ENCODE measurements around the gene NTRK3.

NTRK3 gene

DNA sequence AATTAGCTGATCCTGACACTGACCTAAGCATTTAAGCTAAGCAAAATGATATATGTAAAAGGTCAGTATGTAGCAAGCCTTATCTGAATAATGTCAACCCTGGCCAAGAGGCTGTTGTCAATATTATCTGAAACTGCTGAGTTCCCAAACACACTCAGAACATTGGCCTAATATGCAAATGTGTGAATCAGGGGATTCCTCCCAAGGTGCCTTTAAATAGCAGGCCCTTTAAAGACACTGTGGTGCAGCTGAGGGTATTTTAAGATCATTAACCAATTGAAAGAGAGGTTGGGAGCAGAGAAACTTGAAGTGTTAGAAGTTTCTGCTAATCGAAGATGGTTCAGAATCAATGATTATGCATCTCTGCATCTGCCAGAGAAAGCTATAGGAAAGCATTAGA lies 207.0 kb downstream of the NTRK3 start:
- no peak for DNase-seq (ENCODE audit: low read depth in 1 of 2, low spot score in 1 of 2)
- Histone ChIP-seq H3K4me3 (replicated peaks; ENCODE audit: insufficient read depth, low read length) (no peak overlapping the region), H3K27ac (replicated peaks) (no peak overlapping the region), H3K27me3 (ENCODE audit: insufficient read depth, poor library complexity, severe bottlenecking) (no peaks in the 10 kb centered on the region)
- TF ChIP-seq, protein P1, sequence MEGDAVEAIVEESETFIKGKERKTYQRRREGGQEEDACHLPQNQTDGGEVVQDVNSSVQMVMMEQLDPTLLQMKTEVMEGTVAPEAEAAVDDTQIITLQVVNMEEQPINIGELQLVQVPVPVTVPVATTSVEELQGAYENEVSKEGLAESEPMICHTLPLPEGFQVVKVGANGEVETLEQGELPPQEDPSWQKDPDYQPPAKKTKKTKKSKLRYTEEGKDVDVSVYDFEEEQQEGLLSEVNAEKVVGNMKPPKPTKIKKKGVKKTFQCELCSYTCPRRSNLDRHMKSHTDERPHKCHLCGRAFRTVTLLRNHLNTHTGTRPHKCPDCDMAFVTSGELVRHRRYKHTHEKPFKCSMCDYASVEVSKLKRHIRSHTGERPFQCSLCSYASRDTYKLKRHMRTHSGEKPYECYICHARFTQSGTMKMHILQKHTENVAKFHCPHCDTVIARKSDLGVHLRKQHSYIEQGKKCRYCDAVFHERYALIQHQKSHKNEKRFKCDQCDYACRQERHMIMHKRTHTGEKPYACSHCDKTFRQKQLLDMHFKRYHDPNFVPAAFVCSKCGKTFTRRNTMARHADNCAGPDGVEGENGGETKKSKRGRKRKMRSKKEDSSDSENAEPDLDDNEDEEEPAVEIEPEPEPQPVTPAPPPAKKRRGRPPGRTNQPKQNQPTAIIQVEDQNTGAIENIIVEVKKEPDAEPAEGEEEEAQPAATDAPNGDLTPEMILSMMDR (IDR thresholded peaks at IDR 0.05; ENCODE audit: insufficient read depth, low read length), result no peak
- TF ChIP-seq, protein P2, sequence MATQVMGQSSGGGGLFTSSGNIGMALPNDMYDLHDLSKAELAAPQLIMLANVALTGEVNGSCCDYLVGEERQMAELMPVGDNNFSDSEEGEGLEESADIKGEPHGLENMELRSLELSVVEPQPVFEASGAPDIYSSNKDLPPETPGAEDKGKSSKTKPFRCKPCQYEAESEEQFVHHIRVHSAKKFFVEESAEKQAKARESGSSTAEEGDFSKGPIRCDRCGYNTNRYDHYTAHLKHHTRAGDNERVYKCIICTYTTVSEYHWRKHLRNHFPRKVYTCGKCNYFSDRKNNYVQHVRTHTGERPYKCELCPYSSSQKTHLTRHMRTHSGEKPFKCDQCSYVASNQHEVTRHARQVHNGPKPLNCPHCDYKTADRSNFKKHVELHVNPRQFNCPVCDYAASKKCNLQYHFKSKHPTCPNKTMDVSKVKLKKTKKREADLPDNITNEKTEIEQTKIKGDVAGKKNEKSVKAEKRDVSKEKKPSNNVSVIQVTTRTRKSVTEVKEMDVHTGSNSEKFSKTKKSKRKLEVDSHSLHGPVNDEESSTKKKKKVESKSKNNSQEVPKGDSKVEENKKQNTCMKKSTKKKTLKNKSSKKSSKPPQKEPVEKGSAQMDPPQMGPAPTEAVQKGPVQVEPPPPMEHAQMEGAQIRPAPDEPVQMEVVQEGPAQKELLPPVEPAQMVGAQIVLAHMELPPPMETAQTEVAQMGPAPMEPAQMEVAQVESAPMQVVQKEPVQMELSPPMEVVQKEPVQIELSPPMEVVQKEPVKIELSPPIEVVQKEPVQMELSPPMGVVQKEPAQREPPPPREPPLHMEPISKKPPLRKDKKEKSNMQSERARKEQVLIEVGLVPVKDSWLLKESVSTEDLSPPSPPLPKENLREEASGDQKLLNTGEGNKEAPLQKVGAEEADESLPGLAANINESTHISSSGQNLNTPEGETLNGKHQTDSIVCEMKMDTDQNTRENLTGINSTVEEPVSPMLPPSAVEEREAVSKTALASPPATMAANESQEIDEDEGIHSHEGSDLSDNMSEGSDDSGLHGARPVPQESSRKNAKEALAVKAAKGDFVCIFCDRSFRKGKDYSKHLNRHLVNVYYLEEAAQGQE (IDR thresholded peaks at IDR 0.05; ENCODE audit: insufficient replicate concordance, low read depth), result no peak
- TF ChIP-seq SPI1 (IDR thresholded peaks at IDR 0.05; ENCODE audit: borderline replicate concordance, low read depth), result no peak
- no peak for TF ChIP-seq GABPA (IDR thresholded peaks at IDR 0.05; ENCODE audit: low read depth)
- TF ChIP-seq POLR2AphosphoS5 (IDR thresholded peaks at IDR 0.05; ENCODE audit: low read depth), result no peak

DNA sequence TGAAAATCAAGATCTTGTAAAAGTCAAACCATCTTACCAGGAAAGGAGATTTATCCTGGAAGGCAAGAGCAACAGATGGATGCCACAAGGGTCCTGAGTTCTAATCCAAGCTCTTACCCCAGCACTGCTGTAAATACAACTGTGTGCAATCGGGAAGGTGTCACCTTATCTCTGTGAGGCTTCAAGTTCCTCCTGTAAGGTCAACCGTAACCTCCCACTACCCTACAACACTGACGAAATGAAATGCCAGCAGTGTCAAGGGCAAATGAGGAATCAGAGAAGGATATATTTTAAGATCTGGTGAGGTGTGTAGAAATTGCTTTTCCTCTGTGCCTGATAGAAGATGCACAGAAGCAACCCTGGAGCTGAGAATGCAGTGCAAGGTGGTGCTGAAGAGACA lies 207.8 kb downstream of the NTRK3 start:
- TF ChIP-seq POLR2AphosphoS5 (IDR thresholded peaks at IDR 0.05; ENCODE audit: low read depth), result no peak
- TF ChIP-seq GABPA (IDR thresholded peaks at IDR 0.05; ENCODE audit: low read depth), result no peak
- TF ChIP-seq, protein P2 (IDR thresholded peaks at IDR 0.05; ENCODE audit: insufficient replicate concordance, low read depth), result no peak
- TF ChIP-seq SPI1 (IDR thresholded peaks at IDR 0.05; ENCODE audit: borderline replicate concordance, low read depth), result no peak
- TF ChIP-seq, protein P1 (IDR thresholded peaks at IDR 0.05; ENCODE audit: insufficient read depth, low read length), result no peak
- DNase-seq (ENCODE audit: low read depth in 1 of 2, low spot score in 1 of 2), result no peak
- H3K27me3 ChIP-seq (ENCODE audit: insufficient read depth, poor library complexity, severe bottlenecking), result no peaks in the 10 kb centered on the region
- no peak overlapping the region for H3K27ac ChIP-seq (replicated peaks)
- H3K4me3 ChIP-seq (replicated peaks; ENCODE audit: insufficient read depth, low read length), result no peak overlapping the region

DNA sequence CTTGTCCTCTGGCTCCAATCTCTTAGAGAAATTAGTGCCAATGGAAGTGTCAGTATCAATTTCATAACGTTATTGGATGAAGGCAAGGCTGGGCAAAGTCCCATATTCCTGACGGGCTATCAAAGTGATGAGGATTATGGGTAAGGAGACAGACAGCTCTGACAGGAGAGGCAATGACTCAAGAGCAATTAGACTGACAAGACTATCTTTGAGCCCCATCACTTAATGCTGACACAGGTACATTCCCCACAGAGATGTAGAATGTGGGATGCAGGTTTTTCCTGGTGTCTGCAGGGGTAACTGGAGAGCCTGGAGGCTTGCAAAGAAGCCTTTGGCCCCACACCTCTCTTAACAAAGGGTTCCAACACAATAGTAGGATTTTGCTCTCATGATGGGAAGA lies 208.3 kb downstream of the NTRK3 start:
- Histone ChIP-seq H3K27me3 (ENCODE audit: insufficient read depth, poor library complexity, severe bottlenecking) (no peaks in the 10 kb centered on the region), H3K4me3 (replicated peaks; ENCODE audit: insufficient read depth, low read length) (no peak overlapping the region), H3K27ac (replicated peaks) (no peak overlapping the region)
- TF ChIP-seq GABPA (IDR thresholded peaks at IDR 0.05; ENCODE audit: low read depth) (no peak), POLR2AphosphoS5 (IDR thresholded peaks at IDR 0.05; ENCODE audit: low read depth) (no peak), SPI1 (IDR thresholded peaks at IDR 0.05; ENCODE audit: borderline replicate concordance, low read depth) (no peak)
- TF ChIP-seq, protein P1 (IDR thresholded peaks at IDR 0.05; ENCODE audit: insufficient read depth, low read length), result no peak
- TF ChIP-seq, protein P2 (IDR thresholded peaks at IDR 0.05; ENCODE audit: insufficient replicate concordance, low read depth), result no peak
- no peak for DNase-seq (ENCODE audit: low read depth in 1 of 2, low spot score in 1 of 2)
